ENCODE measurements around the gene C1RL.
A peak's percentile ranks its signal among the peaks of the same experiment; 100 is the strongest.
"Not testable (repeated sequence)": the region's sequence is repeated elsewhere in the genome, so short reads cannot be mapped to it uniquely, and the experiment has no call there.

The C1RL gene

DNA sequence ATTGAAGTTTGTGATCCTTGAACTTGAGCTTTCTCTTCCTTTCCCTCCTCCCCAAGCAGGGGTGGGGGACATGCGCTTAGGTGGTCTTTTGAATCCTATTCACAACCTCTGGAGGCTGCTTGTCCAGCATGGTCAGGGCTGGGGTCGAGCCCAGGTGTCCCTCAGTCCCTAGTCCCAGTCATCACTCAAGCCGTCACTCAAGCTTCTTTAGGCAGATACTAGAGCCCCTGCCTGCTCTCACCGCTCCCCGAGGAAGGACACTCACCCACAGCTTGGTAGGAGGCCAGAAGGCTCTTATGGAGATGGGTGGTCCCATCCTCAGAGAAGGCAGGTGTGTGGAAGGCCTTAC is 532 bp upstream of the C1RL start:
- peak overlapping the region; percentile 92; the same call in 1 of the 2 replicates for H3K27ac ChIP-seq (ENCODE audit: low read length)
- peaks cover 6% of the 10 kb centered on the region for H3K9me3 ChIP-seq (ENCODE audit: insufficient read depth, low read length, severe bottlenecking)
- H3K9ac ChIP-seq (ENCODE audit: low read depth, low read length) = peak overlapping the region; percentile 79
- TF ChIP-seq EZH2 (IDR thresholded peaks at IDR 0.05; ENCODE audit: borderline replicate concordance, low read depth, low read length, severe bottlenecking) = no peak
- TF ChIP-seq, protein P1, sequence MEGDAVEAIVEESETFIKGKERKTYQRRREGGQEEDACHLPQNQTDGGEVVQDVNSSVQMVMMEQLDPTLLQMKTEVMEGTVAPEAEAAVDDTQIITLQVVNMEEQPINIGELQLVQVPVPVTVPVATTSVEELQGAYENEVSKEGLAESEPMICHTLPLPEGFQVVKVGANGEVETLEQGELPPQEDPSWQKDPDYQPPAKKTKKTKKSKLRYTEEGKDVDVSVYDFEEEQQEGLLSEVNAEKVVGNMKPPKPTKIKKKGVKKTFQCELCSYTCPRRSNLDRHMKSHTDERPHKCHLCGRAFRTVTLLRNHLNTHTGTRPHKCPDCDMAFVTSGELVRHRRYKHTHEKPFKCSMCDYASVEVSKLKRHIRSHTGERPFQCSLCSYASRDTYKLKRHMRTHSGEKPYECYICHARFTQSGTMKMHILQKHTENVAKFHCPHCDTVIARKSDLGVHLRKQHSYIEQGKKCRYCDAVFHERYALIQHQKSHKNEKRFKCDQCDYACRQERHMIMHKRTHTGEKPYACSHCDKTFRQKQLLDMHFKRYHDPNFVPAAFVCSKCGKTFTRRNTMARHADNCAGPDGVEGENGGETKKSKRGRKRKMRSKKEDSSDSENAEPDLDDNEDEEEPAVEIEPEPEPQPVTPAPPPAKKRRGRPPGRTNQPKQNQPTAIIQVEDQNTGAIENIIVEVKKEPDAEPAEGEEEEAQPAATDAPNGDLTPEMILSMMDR (IDR thresholded peaks at IDR 0.05; ENCODE audit: borderline replicate concordance, extremely low read depth, low read length, poor library complexity, severe bottlenecking) = no peak
- H4K20me1 ChIP-seq (ENCODE audit: insufficient read depth, low read length) = no peaks in the 10 kb centered on the region
- H3K79me2 ChIP-seq (ENCODE audit: insufficient read depth, low read length) = peaks cover 3% of the 10 kb centered on the region
- ATAC-seq (ENCODE audit: insufficient read depth, low read depth) (no peak), DNase-seq (no peak)
- peak overlapping the region in 1 of 2 experiments; percentile 74; a peak in 2 of 4 replicates for H3K4me3 ChIP-seq (ENCODE audit: low read depth in 1 of 2, low read length in 2 of 2)
- H3K36me3 ChIP-seq (ENCODE audit: insufficient read depth, low read length) = peaks cover 3% of the 10 kb centered on the region; the same call in 1 of the 2 replicates
- peak overlapping the region; percentile 88; the same call in 1 of the 2 replicates for H2AFZ ChIP-seq (ENCODE audit: low read depth, low read length)
- H3K27me3 ChIP-seq (ENCODE audit: insufficient read depth, low read length, poor library complexity) = no peaks in the 10 kb centered on the region
- H3K4me2 ChIP-seq (ENCODE audit: insufficient read depth, low read length) = peak overlapping the region; percentile 81
- H3K4me1 ChIP-seq (ENCODE audit: insufficient read depth, low read length) = peaks cover 24% of the 10 kb centered on the region

DNA sequence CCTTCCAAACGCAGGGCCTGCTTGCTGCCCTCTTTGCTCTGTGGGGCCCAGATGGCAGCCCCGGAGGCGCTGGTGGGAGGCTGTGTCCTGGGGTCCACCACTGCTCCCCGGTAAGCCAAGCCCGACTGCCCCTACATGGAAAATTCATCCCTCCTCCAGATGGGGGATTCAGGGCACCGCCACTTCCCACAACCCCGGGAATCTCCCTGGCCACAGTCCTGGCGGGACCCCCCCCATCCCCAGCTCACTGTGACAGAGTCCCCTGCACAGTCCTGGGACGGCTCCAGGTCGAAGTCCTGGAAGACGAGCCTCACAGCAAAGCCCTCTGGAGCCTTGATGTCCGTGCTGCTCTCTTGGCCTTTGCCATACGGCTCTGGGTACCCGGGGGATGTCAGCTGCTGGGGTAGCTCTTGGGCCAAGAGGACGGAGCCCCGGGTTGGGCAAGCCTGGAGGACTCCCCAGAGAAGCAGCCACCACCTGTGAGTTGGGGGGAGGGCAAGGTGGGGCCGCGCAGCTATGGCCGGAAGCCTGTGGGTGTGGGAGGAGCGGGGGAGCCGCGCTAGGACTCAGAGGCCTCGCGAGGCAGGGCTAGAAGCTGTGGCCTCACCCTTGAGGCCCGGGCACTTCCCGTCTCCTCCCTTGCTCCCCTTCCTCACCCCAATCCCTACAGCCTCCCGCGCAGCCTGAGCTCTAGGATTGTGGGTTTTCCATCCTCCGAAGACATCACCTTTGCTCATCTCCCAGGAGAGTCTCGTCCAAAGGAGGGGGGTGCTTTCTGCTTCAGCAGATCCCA is 815 bp downstream of the C1RL start:
- peaks cover 3% of the 10 kb centered on the region; the same call in 1 of the 2 replicates for H3K36me3 ChIP-seq (ENCODE audit: insufficient read depth, low read length)
- DNase-seq = peak; percentile 86
- peak overlapping the region; percentile 86 for H2AFZ ChIP-seq (ENCODE audit: low read depth, low read length)
- no peaks in the 10 kb centered on the region for H4K20me1 ChIP-seq (ENCODE audit: insufficient read depth, low read length)
- peak overlapping the region; percentile 81 for H3K4me2 ChIP-seq (ENCODE audit: insufficient read depth, low read length)
- H3K9me3 ChIP-seq (ENCODE audit: insufficient read depth, low read length, severe bottlenecking) = peaks cover 6% of the 10 kb centered on the region
- no peaks in the 10 kb centered on the region for H3K27me3 ChIP-seq (ENCODE audit: insufficient read depth, low read length, poor library complexity)
- H3K4me1 ChIP-seq (ENCODE audit: insufficient read depth, low read length) = peaks cover 24% of the 10 kb centered on the region
- peak overlapping the region; percentile 33 to 74; a peak in 3 of 4 replicates for H3K4me3 ChIP-seq (ENCODE audit: low read depth in 1 of 2, low read length in 2 of 2)
- peak overlapping the region; percentile 92 for H3K27ac ChIP-seq (ENCODE audit: low read length)
- peaks cover 3% of the 10 kb centered on the region for H3K79me2 ChIP-seq (ENCODE audit: insufficient read depth, low read length)
- peak; percentile 94 for ATAC-seq (ENCODE audit: insufficient read depth, low read depth)
- TF ChIP-seq EZH2 (IDR thresholded peaks at IDR 0.05; ENCODE audit: borderline replicate concordance, low read depth, low read length, severe bottlenecking) = no peak
- TF ChIP-seq, protein P1 (IDR thresholded peaks at IDR 0.05; ENCODE audit: borderline replicate concordance, extremely low read depth, low read length, poor library complexity, severe bottlenecking) = no peak
- H3K9ac ChIP-seq (ENCODE audit: low read depth, low read length) = peak overlapping the region; percentile 79

DNA sequence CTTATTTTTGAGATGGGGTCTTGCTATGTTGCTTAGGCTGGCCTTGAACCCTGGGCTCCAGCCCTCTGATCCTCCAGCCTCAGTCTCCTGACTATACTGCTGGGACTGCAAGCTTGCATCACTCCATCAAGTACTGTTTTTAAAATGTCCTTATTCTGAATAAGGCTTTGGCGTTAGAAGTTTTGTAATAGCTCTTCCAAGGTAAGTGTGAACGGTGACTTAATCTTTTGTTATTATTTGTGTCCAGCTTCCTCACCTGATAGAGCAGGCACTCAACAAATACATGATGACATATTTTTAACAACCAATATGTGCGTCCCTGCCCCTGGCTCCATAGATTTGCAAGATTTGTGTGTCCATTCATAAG is 1.4 kb downstream of the C1RL start:
- Histone ChIP-seq H3K9ac (ENCODE audit: low read depth, low read length) (peak overlapping the region; percentile 79), H3K4me1 (ENCODE audit: insufficient read depth, low read length) (peaks cover 18% of the 10 kb centered on the region), H3K9me3 (ENCODE audit: insufficient read depth, low read length, severe bottlenecking) (peaks cover 6% of the 10 kb centered on the region), H3K27ac (ENCODE audit: low read length) (peak overlapping the region; percentile 92), H2AFZ (ENCODE audit: low read depth, low read length) (peak overlapping the region; percentile 86; the same call in 1 of the 2 replicates), H4K20me1 (ENCODE audit: insufficient read depth, low read length) (no peaks in the 10 kb centered on the region), H3K4me3 (ENCODE audit: low read depth in 1 of 2, low read length in 2 of 2) (peak overlapping the region in 1 of 2 experiments; percentile 74; a peak in 2 of 4 replicates), H3K36me3 (ENCODE audit: insufficient read depth, low read length) (peaks cover 3% of the 10 kb centered on the region; the same call in 1 of the 2 replicates), H3K4me2 (ENCODE audit: insufficient read depth, low read length) (peak overlapping the region; percentile 81), H3K27me3 (ENCODE audit: insufficient read depth, low read length, poor library complexity) (no peaks in the 10 kb centered on the region), H3K79me2 (ENCODE audit: insufficient read depth, low read length) (peaks cover 3% of the 10 kb centered on the region)
- no peak for ATAC-seq (ENCODE audit: insufficient read depth, low read depth)
- DNase-seq = no peak
- TF ChIP-seq, protein P1 (IDR thresholded peaks at IDR 0.05; ENCODE audit: borderline replicate concordance, extremely low read depth, low read length, poor library complexity, severe bottlenecking) = no peak
- no peak for TF ChIP-seq EZH2 (IDR thresholded peaks at IDR 0.05; ENCODE audit: borderline replicate concordance, low read depth, low read length, severe bottlenecking)

DNA sequence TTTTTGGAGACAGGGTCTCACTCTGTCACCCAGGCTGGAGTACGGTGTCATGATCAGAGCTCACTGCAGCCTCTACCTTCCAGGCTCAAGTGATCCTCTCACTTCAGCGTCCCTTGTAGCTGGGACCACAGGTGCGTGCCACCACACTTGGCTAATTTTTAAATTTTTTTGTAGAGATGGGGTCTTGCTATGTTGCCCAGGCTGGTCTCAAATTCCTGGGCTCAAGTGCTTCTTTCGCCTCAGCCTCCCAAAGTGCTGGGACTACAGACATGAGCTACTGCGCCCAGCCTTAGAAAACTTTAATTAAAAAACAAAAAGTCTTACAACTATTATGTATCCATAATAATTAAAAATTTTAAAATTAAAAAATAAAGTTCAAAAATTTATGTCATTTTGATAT is 1.8 kb downstream of the C1RL start:
- H3K4me2 ChIP-seq (ENCODE audit: insufficient read depth, low read length); H3K4me3 ChIP-seq (ENCODE audit: low read depth in 1 of 2, low read length in 2 of 2); H3K9ac ChIP-seq (ENCODE audit: low read depth, low read length); ATAC-seq (ENCODE audit: insufficient read depth, low read depth); H3K9me3 ChIP-seq (ENCODE audit: insufficient read depth, low read length, severe bottlenecking); H3K79me2 ChIP-seq (ENCODE audit: insufficient read depth, low read length); H3K27me3 ChIP-seq (ENCODE audit: insufficient read depth, low read length, poor library complexity); H2AFZ ChIP-seq (ENCODE audit: low read depth, low read length); H4K20me1 ChIP-seq (ENCODE audit: insufficient read depth, low read length); DNase-seq; H3K27ac ChIP-seq (ENCODE audit: low read length); H3K36me3 ChIP-seq (ENCODE audit: insufficient read depth, low read length): not testable (repeated sequence)
- H3K4me1 ChIP-seq (ENCODE audit: insufficient read depth, low read length) = peaks cover 18% of the 10 kb centered on the region

Data from DND-41 (cell line).